Mononuclear cell (primary cell): ENCODE measurements around the gene PTPN1. TPM values are rescaled to one million over a fixed set of nuclear protein-coding genes. Genes with fewer than 3 reads are reported as not detected.
A peak's percentile ranks its signal among the peaks of the same experiment; 100 is the strongest.
"Not testable (repeated sequence)": the region's sequence is repeated elsewhere in the genome, so short reads cannot be mapped to it uniquely, and the experiment has no call there.

Source experiments
- H3K27me3 ChIP-seq: 2 replicates; pipeline ENCODE4 v1.6.0; 2011; ENCODE audit warnings: low read length, control low read depth; ENCODE audit not compliant: insufficient read depth
- H3K4me1 ChIP-seq: 2 replicates; pipeline ENCODE4 v1.5.1; 2011; ENCODE audit warnings: mild to moderate bottlenecking, low read length, control low read depth; ENCODE audit not compliant: insufficient read depth
- H3K4me3 ChIP-seq: 2 replicates; pipeline ENCODE4 v1.5.1; 2011; ENCODE audit warnings: mild to moderate bottlenecking, low read length, moderate library complexity
- H3K9me3 ChIP-seq: 2 replicates; pipeline ENCODE4 v1.5.1; 2011; ENCODE audit warnings: low read depth, mild to moderate bottlenecking, control low read depth, low read length
- total RNA-seq: library from RNA; depleted of rRNA; stranded (reverse); fragments of >200 nt; gene quantifications from one replicate; pipeline ENCODE4 v1.2.3, GENCODE V29; 2012

Gene PTPN1
- total RNA-seq, 1 donor = 86.0 TPM

- peaks cover 13% of the 10 kb centered on the region for H3K4me1 ChIP-seq
- H3K9me3 ChIP-seq = no peaks in the 10 kb centered on the region
- no peaks in the 10 kb centered on the region for H3K27me3 ChIP-seq
- H3K4me3 ChIP-seq = no peak overlapping the region
These were observed 15.8 kb upstream of the PTPN1 start for GRCh38 chr20:50494428-50494827.

GRCh38 chr20:50496773-50497385 lies 13.3 kb upstream of the PTPN1 start:
- H3K4me3 ChIP-seq = no peak overlapping the region
- no peaks in the 10 kb centered on the region for H3K9me3 ChIP-seq
- H3K4me1 ChIP-seq = peaks cover 16% of the 10 kb centered on the region
- H3K27me3 ChIP-seq = no peaks in the 10 kb centered on the region

GRCh38 chr20:50498071-50498776 lies 12.0 kb upstream of the PTPN1 start:
- Histone ChIP-seq H3K4me1 (peaks cover 28% of the 10 kb centered on the region), H3K4me3 (no peak overlapping the region), H3K9me3 (no peaks in the 10 kb centered on the region), H3K27me3 (no peaks in the 10 kb centered on the region)

GRCh38 chr20:50499938-50500337 lies 10.2 kb upstream of the PTPN1 start:
- no peak overlapping the region for H3K4me3 ChIP-seq
- peaks cover 28% of the 10 kb centered on the region for H3K4me1 ChIP-seq
- no peaks in the 10 kb centered on the region for H3K27me3 ChIP-seq
- H3K9me3 ChIP-seq = no peaks in the 10 kb centered on the region

- Histone ChIP-seq H3K4me1 (peaks cover 28% of the 10 kb centered on the region), H3K9me3 (no peaks in the 10 kb centered on the region), H3K27me3 (no peaks in the 10 kb centered on the region), H3K4me3 (no peak overlapping the region)
These were observed 8.0 kb upstream of the PTPN1 start for GRCh38 chr20:50501972-50502745.

GRCh38 chr20:50504231-50504823 lies 5.9 kb upstream of the PTPN1 start:
- H3K27me3 ChIP-seq = no peaks in the 10 kb centered on the region
- peaks cover 20% of the 10 kb centered on the region for H3K4me1 ChIP-seq
- H3K9me3 ChIP-seq = no peaks in the 10 kb centered on the region
- H3K4me3 ChIP-seq = no peak overlapping the region

GRCh38 chr20:50506270-50506579 lies 4.0 kb upstream of the PTPN1 start:
- no peaks in the 10 kb centered on the region for H3K27me3 ChIP-seq
- H3K4me1 ChIP-seq = peaks cover 30% of the 10 kb centered on the region
- no peak overlapping the region for H3K4me3 ChIP-seq
- H3K9me3 ChIP-seq = no peaks in the 10 kb centered on the region

GRCh38 chr20:50507745-50508144 lies 2.4 kb upstream of the PTPN1 start:
- H3K27me3 ChIP-seq, H3K9me3 ChIP-seq, H3K4me3 ChIP-seq: not testable (repeated sequence)
- H3K4me1 ChIP-seq = peaks cover 34% of the 10 kb centered on the region

- no peaks in the 10 kb centered on the region for H3K27me3 ChIP-seq
- no peak overlapping the region for H3K4me3 ChIP-seq
- H3K9me3 ChIP-seq = no peaks in the 10 kb centered on the region
- H3K4me1 ChIP-seq = peaks cover 35% of the 10 kb centered on the region
These were observed 1.9 kb upstream of the PTPN1 start for GRCh38 chr20:50508171-50508755.

GRCh38 chr20:50510706-50511542 lies 741 bp downstream of the PTPN1 start:
- no peaks in the 10 kb centered on the region for H3K27me3 ChIP-seq
- H3K4me1 ChIP-seq = peaks cover 60% of the 10 kb centered on the region
- H3K9me3 ChIP-seq = no peaks in the 10 kb centered on the region
- H3K4me3 ChIP-seq = peak overlapping the region; percentile 93

GRCh38 chr20:50512323-50512722 lies 2.1 kb downstream of the PTPN1 start:
- H3K27me3 ChIP-seq = no peaks in the 10 kb centered on the region
- no peak overlapping the region for H3K4me3 ChIP-seq
- H3K9me3 ChIP-seq = no peaks in the 10 kb centered on the region
- peaks cover 74% of the 10 kb centered on the region for H3K4me1 ChIP-seq

GRCh38 chr20:50513169-50514034 lies 3.2 kb downstream of the PTPN1 start:
- Histone ChIP-seq H3K9me3 (no peaks in the 10 kb centered on the region), H3K4me3 (no peak overlapping the region), H3K27me3 (no peaks in the 10 kb centered on the region), H3K4me1 (peaks cover 84% of the 10 kb centered on the region)

- Histone ChIP-seq H3K4me1 (peaks cover 89% of the 10 kb centered on the region), H3K4me3 (no peak overlapping the region), H3K27me3 (no peaks in the 10 kb centered on the region), H3K9me3 (no peaks in the 10 kb centered on the region)
These were observed 3.8 kb downstream of the PTPN1 start for GRCh38 chr20:50514035-50514337.

- H3K9me3 ChIP-seq = no peaks in the 10 kb centered on the region
- no peaks in the 10 kb centered on the region for H3K27me3 ChIP-seq
- H3K4me3 ChIP-seq = no peak overlapping the region
- H3K4me1 ChIP-seq = peaks cover 89% of the 10 kb centered on the region
These were observed 4.6 kb downstream of the PTPN1 start for GRCh38 chr20:50514750-50515149.
